ENCODE data around the gene TADA3.

DNA sequence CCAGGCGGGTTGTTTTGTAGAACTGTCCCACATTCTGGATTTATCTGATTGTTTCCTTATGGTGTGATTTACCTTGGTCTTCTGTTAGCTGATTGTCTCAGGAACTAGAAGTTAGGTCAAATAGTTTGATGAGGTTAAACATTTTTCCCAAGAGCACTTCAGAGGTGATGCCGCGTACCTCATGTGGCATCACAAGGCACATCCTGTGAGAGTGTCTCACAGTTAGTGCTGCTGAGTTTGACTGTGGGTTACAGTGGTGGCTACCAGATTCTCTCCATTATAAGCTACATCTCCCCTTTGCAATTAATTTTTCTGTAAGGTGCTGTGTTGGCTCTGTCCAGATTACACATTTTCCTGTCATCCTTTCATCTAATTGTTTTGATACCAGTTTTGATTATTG, 39.0 kb upstream of the TADA3 start:
- TF ChIP-seq, protein P1, sequence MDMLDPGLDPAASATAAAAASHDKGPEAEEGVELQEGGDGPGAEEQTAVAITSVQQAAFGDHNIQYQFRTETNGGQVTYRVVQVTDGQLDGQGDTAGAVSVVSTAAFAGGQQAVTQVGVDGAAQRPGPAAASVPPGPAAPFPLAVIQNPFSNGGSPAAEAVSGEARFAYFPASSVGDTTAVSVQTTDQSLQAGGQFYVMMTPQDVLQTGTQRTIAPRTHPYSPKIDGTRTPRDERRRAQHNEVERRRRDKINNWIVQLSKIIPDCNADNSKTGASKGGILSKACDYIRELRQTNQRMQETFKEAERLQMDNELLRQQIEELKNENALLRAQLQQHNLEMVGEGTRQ (IDR thresholded peaks at IDR 0.05; ENCODE audit: low read depth, low read length), result no peak
- TF ChIP-seq POLR2A (IDR thresholded peaks at IDR 0.05; ENCODE audit: low read depth, low read length) (no peak), CHD1 (IDR thresholded peaks at IDR 0.05; ENCODE audit: low read depth, low read length) (no peak), CEBPB (IDR thresholded peaks at IDR 0.05; ENCODE audit: low read depth, low read length) (no peak), NFE2L2 (IDR thresholded peaks at IDR 0.05; ENCODE audit: low read depth, low read length) (no peak), RFX5 (IDR thresholded peaks at IDR 0.05; ENCODE audit: low read depth, low read length) (no peak), FOS (IDR thresholded peaks at IDR 0.05; ENCODE audit: low read depth, low read length) (no peak), MAFK (IDR thresholded peaks at IDR 0.05; ENCODE audit: low read depth, low read length) (no peak), BHLHE40 (IDR thresholded peaks at IDR 0.05; ENCODE audit: low read depth, low read length) (no peak)
- TF ChIP-seq, protein P2, sequence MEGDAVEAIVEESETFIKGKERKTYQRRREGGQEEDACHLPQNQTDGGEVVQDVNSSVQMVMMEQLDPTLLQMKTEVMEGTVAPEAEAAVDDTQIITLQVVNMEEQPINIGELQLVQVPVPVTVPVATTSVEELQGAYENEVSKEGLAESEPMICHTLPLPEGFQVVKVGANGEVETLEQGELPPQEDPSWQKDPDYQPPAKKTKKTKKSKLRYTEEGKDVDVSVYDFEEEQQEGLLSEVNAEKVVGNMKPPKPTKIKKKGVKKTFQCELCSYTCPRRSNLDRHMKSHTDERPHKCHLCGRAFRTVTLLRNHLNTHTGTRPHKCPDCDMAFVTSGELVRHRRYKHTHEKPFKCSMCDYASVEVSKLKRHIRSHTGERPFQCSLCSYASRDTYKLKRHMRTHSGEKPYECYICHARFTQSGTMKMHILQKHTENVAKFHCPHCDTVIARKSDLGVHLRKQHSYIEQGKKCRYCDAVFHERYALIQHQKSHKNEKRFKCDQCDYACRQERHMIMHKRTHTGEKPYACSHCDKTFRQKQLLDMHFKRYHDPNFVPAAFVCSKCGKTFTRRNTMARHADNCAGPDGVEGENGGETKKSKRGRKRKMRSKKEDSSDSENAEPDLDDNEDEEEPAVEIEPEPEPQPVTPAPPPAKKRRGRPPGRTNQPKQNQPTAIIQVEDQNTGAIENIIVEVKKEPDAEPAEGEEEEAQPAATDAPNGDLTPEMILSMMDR (conservative IDR thresholded peaks at IDR 0.05; ENCODE audit: low read depth, low read length), result no peak

All from IMR-90 (cell line).